GM12878 (cell line): ENCODE data around the gene GPER1.

Source experiments
- ESRRA ChIP-seq: IDR thresholded peaks from 2 replicates; pipeline ENCODE4 v1.6.1; 2012; ENCODE audit warnings: mild to moderate bottlenecking, low read length, improper control_type of control experiment
- FOXM1 ChIP-seq: IDR thresholded peaks from 2 replicates; pipeline ENCODE4 v1.6.1; 2012; ENCODE audit warnings: low read depth, mild to moderate bottlenecking, inconsistent platforms, low read length, moderate library complexity
- JUNB ChIP-seq: IDR thresholded peaks from 2 replicates; pipeline ENCODE4 v1.6.1; 2016; ENCODE audit warnings: antibody characterized with exemption, mild to moderate bottlenecking
- POLR2A ChIP-seq: IDR thresholded peaks from 2 replicates; pipeline ENCODE4 v1.6.1; 2011; ENCODE audit warnings: low read depth, mild to moderate bottlenecking, low read length
- SIX5 ChIP-seq: IDR thresholded peaks from 2 replicates; pipeline ENCODE4 v1.6.1; 2011; ENCODE audit warnings: mild to moderate bottlenecking, low read depth, low read length, moderate library complexity; ENCODE audit not compliant: severe bottlenecking
- SUPT20H ChIP-seq: IDR thresholded peaks from 2 replicates; pipeline ENCODE4 v1.6.1; 2011; ENCODE audit warnings: low read depth, mild to moderate bottlenecking, low read length, moderate library complexity, borderline replicate concordance; ENCODE audit not compliant: control insufficient read depth
- TCF7 ChIP-seq: IDR thresholded peaks from 2 replicates; pipeline ENCODE4 v1.6.1; 2014; ENCODE audit warnings: antibody characterized with exemption, borderline replicate concordance
- ZZZ3 ChIP-seq: IDR thresholded peaks from 2 replicates; pipeline ENCODE4 v1.6.1; 2011; ENCODE audit warnings: low read depth; ENCODE audit not compliant: control insufficient read depth, insufficient read length
- TF ChIP-seq, protein P1 (sequence below): IDR thresholded peaks from 2 replicates; pipeline ENCODE4 v1.6.1; 2012; ENCODE audit warnings: mild to moderate bottlenecking, low read depth, low read length
- TF ChIP-seq, protein P2 (sequence below), 3 experiments: IDR thresholded peaks in 2 of 3; conservative IDR thresholded peaks in 1 of 3; 2 replicates each; pipeline ENCODE4 v1.5.1; 2011; ENCODE audit warnings: low read depth in 3 of 3, low read length in 3 of 3, mild to moderate bottlenecking in 3 of 3, control low read depth in 2 of 3, moderate library complexity in 2 of 3, inconsistent platforms in 1 of 3, mixed read lengths in 1 of 3; ENCODE audit not compliant: control insufficient read depth in 2 of 3, insufficient read depth in 1 of 3; ENCODE audit errors: extremely low read depth in 1 of 3
- TF ChIP-seq, protein P3 (sequence below): IDR thresholded peaks from 2 replicates; pipeline ENCODE4 v1.6.1; 2011; ENCODE audit warnings: borderline replicate concordance, low read depth, mild to moderate bottlenecking, moderate library complexity, low read length; ENCODE audit not compliant: insufficient read depth, poor library complexity, severe bottlenecking

DNA sequence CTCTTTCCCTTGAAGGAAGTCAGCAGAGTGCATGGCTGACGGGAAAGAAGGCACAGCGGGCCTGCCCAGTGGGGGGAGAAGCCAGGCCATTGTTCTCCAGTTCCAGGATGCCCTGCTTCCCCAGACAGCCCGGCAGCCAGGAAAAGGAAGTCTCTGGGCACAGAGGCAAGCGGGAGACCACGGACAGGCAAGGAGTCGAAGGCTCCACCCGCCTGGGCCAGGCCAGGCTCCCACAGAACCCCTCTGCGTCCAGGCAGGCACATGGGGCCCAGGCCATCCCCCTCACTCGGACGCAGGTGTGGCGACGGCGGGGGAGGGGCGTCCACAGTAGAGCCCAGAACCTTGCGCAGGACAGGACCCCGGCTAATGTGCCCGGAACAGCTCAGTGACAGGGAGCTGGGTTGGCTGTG lies 34.9 kb upstream of the GPER1 start:
- TF ChIP-seq, protein P1, sequence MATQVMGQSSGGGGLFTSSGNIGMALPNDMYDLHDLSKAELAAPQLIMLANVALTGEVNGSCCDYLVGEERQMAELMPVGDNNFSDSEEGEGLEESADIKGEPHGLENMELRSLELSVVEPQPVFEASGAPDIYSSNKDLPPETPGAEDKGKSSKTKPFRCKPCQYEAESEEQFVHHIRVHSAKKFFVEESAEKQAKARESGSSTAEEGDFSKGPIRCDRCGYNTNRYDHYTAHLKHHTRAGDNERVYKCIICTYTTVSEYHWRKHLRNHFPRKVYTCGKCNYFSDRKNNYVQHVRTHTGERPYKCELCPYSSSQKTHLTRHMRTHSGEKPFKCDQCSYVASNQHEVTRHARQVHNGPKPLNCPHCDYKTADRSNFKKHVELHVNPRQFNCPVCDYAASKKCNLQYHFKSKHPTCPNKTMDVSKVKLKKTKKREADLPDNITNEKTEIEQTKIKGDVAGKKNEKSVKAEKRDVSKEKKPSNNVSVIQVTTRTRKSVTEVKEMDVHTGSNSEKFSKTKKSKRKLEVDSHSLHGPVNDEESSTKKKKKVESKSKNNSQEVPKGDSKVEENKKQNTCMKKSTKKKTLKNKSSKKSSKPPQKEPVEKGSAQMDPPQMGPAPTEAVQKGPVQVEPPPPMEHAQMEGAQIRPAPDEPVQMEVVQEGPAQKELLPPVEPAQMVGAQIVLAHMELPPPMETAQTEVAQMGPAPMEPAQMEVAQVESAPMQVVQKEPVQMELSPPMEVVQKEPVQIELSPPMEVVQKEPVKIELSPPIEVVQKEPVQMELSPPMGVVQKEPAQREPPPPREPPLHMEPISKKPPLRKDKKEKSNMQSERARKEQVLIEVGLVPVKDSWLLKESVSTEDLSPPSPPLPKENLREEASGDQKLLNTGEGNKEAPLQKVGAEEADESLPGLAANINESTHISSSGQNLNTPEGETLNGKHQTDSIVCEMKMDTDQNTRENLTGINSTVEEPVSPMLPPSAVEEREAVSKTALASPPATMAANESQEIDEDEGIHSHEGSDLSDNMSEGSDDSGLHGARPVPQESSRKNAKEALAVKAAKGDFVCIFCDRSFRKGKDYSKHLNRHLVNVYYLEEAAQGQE = no peak
- TF ChIP-seq POLR2A = no peak
- TF ChIP-seq FOXM1 = no peak
- no peak for TF ChIP-seq JUNB
- TF ChIP-seq, protein P2, sequence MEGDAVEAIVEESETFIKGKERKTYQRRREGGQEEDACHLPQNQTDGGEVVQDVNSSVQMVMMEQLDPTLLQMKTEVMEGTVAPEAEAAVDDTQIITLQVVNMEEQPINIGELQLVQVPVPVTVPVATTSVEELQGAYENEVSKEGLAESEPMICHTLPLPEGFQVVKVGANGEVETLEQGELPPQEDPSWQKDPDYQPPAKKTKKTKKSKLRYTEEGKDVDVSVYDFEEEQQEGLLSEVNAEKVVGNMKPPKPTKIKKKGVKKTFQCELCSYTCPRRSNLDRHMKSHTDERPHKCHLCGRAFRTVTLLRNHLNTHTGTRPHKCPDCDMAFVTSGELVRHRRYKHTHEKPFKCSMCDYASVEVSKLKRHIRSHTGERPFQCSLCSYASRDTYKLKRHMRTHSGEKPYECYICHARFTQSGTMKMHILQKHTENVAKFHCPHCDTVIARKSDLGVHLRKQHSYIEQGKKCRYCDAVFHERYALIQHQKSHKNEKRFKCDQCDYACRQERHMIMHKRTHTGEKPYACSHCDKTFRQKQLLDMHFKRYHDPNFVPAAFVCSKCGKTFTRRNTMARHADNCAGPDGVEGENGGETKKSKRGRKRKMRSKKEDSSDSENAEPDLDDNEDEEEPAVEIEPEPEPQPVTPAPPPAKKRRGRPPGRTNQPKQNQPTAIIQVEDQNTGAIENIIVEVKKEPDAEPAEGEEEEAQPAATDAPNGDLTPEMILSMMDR (IDR thresholded peaks at IDR 0.05 in 2 of 3, conservative IDR thresholded peaks at IDR 0.05 in 1 of 3; ENCODE audit: control insufficient read depth in 2 of 3, extremely low read depth in 1 of 3, insufficient read depth in 1 of 3, low read depth in 3 of 3, low read length in 3 of 3) = no peak
- TF ChIP-seq TCF7 = no peak
- TF ChIP-seq ZZZ3 = no peak
- TF ChIP-seq SIX5 = no peak
- no peak for TF ChIP-seq ESRRA
- no peak for TF ChIP-seq SUPT20H
- TF ChIP-seq, protein P3, sequence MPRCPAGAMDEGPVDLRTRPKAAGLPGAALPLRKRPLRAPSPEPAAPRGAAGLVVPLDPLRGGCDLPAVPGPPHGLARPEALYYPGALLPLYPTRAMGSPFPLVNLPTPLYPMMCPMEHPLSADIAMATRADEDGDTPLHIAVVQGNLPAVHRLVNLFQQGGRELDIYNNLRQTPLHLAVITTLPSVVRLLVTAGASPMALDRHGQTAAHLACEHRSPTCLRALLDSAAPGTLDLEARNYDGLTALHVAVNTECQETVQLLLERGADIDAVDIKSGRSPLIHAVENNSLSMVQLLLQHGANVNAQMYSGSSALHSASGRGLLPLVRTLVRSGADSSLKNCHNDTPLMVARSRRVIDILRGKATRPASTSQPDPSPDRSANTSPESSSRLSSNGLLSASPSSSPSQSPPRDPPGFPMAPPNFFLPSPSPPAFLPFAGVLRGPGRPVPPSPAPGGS = no peak
